Mammary epithelial cell (primary cell): ENCODE data around the gene BLACAT1.

Source experiments
- CTCF ChIP-seq, 2 donors: IDR thresholded peaks in 1 of 2; conservative IDR thresholded peaks in 1 of 2; 2 replicates each; pipeline ENCODE4 v1.5.1; 2011 to 2012; ENCODE audit warnings: inconsistent platforms in 2 of 2, low read length in 2 of 2, mild to moderate bottlenecking in 2 of 2, control low read depth in 1 of 2, low read depth in 1 of 2; ENCODE audit not compliant: insufficient read depth in 1 of 2; ENCODE audit errors: extremely low read depth in 1 of 2
- EZH2 ChIP-seq: IDR thresholded peaks from 2 replicates; pipeline ENCODE4 v1.6.1; 2012; ENCODE audit warnings: low read length, inconsistent platforms, borderline replicate concordance

- TF ChIP-seq CTCF (conservative IDR thresholded peaks at IDR 0.05 in 1 of 2, IDR thresholded peaks at IDR 0.05 in 1 of 2; ENCODE audit: extremely low read depth in 1 of 2, insufficient read depth in 1 of 2, low read depth in 1 of 2, low read length in 2 of 2) (no peak), EZH2 (no peak)
These were observed 14.3 kb upstream of the BLACAT1 start for GRCh38 chr1:205470131-205470530.
